GM21447 (cell line): ENCODE measurements around the gene FBLIM1.
"Not testable (repeated sequence)": the region's sequence is repeated elsewhere in the genome, so short reads cannot be mapped to it uniquely, and the experiment has no call there.

Experiments used
- ATAC-seq: cut with Tn5 transposase; IDR thresholded peaks from one replicate; pipeline ENCODE4 v1.9.1; 2021; ENCODE audit not compliant: unreplicated experiment

FBLIM1 gene

GRCh38 chr1:15807121-15807520 is 48.5 kb downstream of the FBLIM1 start:
- no peak for ATAC-seq

GRCh38 chr1:15807549-15807948 is 49.0 kb downstream of the FBLIM1 start, which contains the start of gene UQCRHL:
UQCRHL (minus strand) TSS chr1:15807649; CDS start chr1:15807649, 0 bp downstream.
- not testable (repeated sequence) for ATAC-seq

- no peak for ATAC-seq
These were observed 50.4 kb downstream of the FBLIM1 start for GRCh38 chr1:15808955-15809354.

- no peak for ATAC-seq
These were observed 51.5 kb downstream of the FBLIM1 start for GRCh38 chr1:15810073-15810472.

- no peak for ATAC-seq
These were observed 58.1 kb downstream of the FBLIM1 start for GRCh38 chr1:15816674-15817073.

GRCh38 chr1:15820478-15820877 is 61.9 kb downstream of the FBLIM1 start:
- ATAC-seq = no peak

- ATAC-seq = no peak
These were observed 67.2 kb downstream of the FBLIM1 start for GRCh38 chr1:15825800-15826199.

GRCh38 chr1:15826810-15827507 is 68.4 kb downstream of the FBLIM1 start:
- no peak for ATAC-seq

- ATAC-seq = not testable (repeated sequence)
These were observed 69.0 kb downstream of the FBLIM1 start for GRCh38 chr1:15827567-15827966.

- not testable (repeated sequence) for ATAC-seq
These were observed 70.3 kb downstream of the FBLIM1 start for GRCh38 chr1:15828931-15829330.

GRCh38 chr1:15830258-15830657 is 71.7 kb downstream of the FBLIM1 start:
- ATAC-seq = no peak

- no peak for ATAC-seq
These were observed 74.6 kb downstream of the FBLIM1 start for GRCh38 chr1:15833069-15833679.

GRCh38 chr1:15833842-15834405 is 75.3 kb downstream of the FBLIM1 start:
- no peak for ATAC-seq

GRCh38 chr1:15834406-15835204 is 76.0 kb downstream of the FBLIM1 start:
- ATAC-seq = peak; percentile 28

GRCh38 chr1:15835205-15835740 is 76.7 kb downstream of the FBLIM1 start:
- peak; percentile 11 for ATAC-seq

GRCh38 chr1:15835741-15836510 is 77.3 kb downstream of the FBLIM1 start:
- ATAC-seq = peak; percentile 40
